Upper lobe of left lung (tissue), 4 donors: ENCODE results near the gene PRLR.

Source experiments
- CTCF ChIP-seq, 6 experiments: fragments of 450-650 bp in 4 of 6; fragments of 200-600 bp in 2 of 6; sonication (generic) in 2 of 6; IDR thresholded peaks; one replicate each; pipeline ENCODE4 v1.5.1; 2016 to 2019; ENCODE audit warnings: antibody characterized with exemption in 6 of 6
- EP300 ChIP-seq, 4 donors: sonication (generic); formaldehyde crosslinking; IDR thresholded peaks; one replicate each; pipeline ENCODE4 v1.5.1; 2017; ENCODE audit warnings: antibody characterized with exemption in 4 of 4, control low read depth in 2 of 4
- POLR2A ChIP-seq, 4 donors: fragments of 450-650 bp; IDR thresholded peaks; one replicate each; pipeline ENCODE4 v1.5.1; 2016 to 2017; ENCODE audit warnings: antibody characterized with exemption in 4 of 4, mild to moderate bottlenecking in 2 of 4
- POLR2AphosphoS5 ChIP-seq, 2 donors: sonication (generic); formaldehyde crosslinking; IDR thresholded peaks; one replicate each; pipeline ENCODE4 v1.5.1; 2017; ENCODE audit warnings: antibody characterized with exemption in 2 of 2

GRCh38 chr5:35081134-35081533, 149.2 kb downstream of the PRLR start:
- TF ChIP-seq EP300 (IDR thresholded peaks at IDR 0.05): no peak
- TF ChIP-seq CTCF (IDR thresholded peaks at IDR 0.05): no peak
- TF ChIP-seq POLR2A (IDR thresholded peaks at IDR 0.05): no peak
- TF ChIP-seq POLR2AphosphoS5 (IDR thresholded peaks at IDR 0.05): no peak
